Activated CD4-positive, alpha-beta T cell treated with anti-CD3 and anti-CD28 coated beads, Interleukin-2, Interleukin-4, amounts not matched to agents 100 ng/mL and 50 ng/mL, durations not matched to agents 16 hours and 8 hours (primary cell): Measurements from ENCODE around the gene PRDM5.
A peak's percentile ranks its signal among the peaks of the same experiment; 100 is the strongest.

Source experiments
- DNase-seq: peaks from one replicate; pipeline ENCODE4 v3.0.0-alpha.2; 2020; ENCODE audit warnings: low spot score

Gene PRDM5

GRCh38 chr4:120903419-120903818 lies 19.1 kb downstream of the PRDM5 start:
- no peak for DNase-seq

GRCh38 chr4:120902925-120903324 lies 19.6 kb downstream of the PRDM5 start:
- peak; percentile 61 for DNase-seq

- no peak for DNase-seq
These were observed 20.8 kb downstream of the PRDM5 start for GRCh38 chr4:120901731-120902130.

- no peak for DNase-seq
These were observed 24.4 kb downstream of the PRDM5 start for GRCh38 chr4:120897981-120898719.

- DNase-seq = no peak
These were observed 27.0 kb downstream of the PRDM5 start for GRCh38 chr4:120895554-120895953.

- no peak for DNase-seq
These were observed 29.2 kb downstream of the PRDM5 start for GRCh38 chr4:120893314-120893713.

GRCh38 chr4:120886191-120886590 lies 36.3 kb downstream of the PRDM5 start:
- DNase-seq = no peak

GRCh38 chr4:120881846-120882245 lies 40.7 kb downstream of the PRDM5 start:
- no peak for DNase-seq

GRCh38 chr4:120881351-120881750 lies 41.2 kb downstream of the PRDM5 start:
- DNase-seq = no peak

GRCh38 chr4:120877021-120877420 lies 45.5 kb downstream of the PRDM5 start:
- no peak for DNase-seq

GRCh38 chr4:120874792-120875774 lies 47.4 kb downstream of the PRDM5 start:
- no peak for DNase-seq

- no peak for DNase-seq
These were observed 49.0 kb downstream of the PRDM5 start for GRCh38 chr4:120873554-120873953.

GRCh38 chr4:120871173-120871572 lies 51.4 kb downstream of the PRDM5 start:
- no peak for DNase-seq

- no peak for DNase-seq
These were observed 52.2 kb downstream of the PRDM5 start for GRCh38 chr4:120870279-120870673.

- no peak for DNase-seq
These were observed 52.8 kb downstream of the PRDM5 start for GRCh38 chr4:120869613-120870278.

- no peak for DNase-seq
These were observed 55.0 kb downstream of the PRDM5 start for GRCh38 chr4:120867506-120867905.

- DNase-seq = no peak
These were observed 56.5 kb downstream of the PRDM5 start for GRCh38 chr4:120865985-120866384.

- DNase-seq = no peak
These were observed 57.6 kb downstream of the PRDM5 start for GRCh38 chr4:120864969-120865368.

- DNase-seq = no peak
These were observed 60.1 kb downstream of the PRDM5 start for GRCh38 chr4:120862432-120862831.

- no peak for DNase-seq
These were observed 60.7 kb downstream of the PRDM5 start for GRCh38 chr4:120861852-120862251.

- DNase-seq = peak; percentile 6
These were observed 63.8 kb downstream of the PRDM5 start for GRCh38 chr4:120858776-120859175.

- no peak for DNase-seq
These were observed 65.2 kb downstream of the PRDM5 start for GRCh38 chr4:120857312-120857711.

GRCh38 chr4:120856294-120856693 lies 66.2 kb downstream of the PRDM5 start:
- DNase-seq = no peak
